H9 (cell line): Measurements from ENCODE around the gene SYF2. TPM values are rescaled to one million over a fixed set of nuclear protein-coding genes. Genes with fewer than 3 reads are reported as not detected.
"Not testable (repeated sequence)": the region's sequence is repeated elsewhere in the genome, so short reads cannot be mapped to it uniquely, and the experiment has no call there.

Experiments
- DNase-seq: peaks from one replicate; pipeline ENCODE4 v3.0.0-alpha.2; 2017
- H2AFZ ChIP-seq: one replicate; pipeline ENCODE4 v1.6.1; 2013; ENCODE audit warnings: mild to moderate bottlenecking, low read length, control low read depth, moderate library complexity
- H2AK5ac ChIP-seq: 2 replicates; pipeline ENCODE4 v1.6.1; 2013; ENCODE audit warnings: low read length, control low read depth, mixed read lengths; ENCODE audit not compliant: insufficient read length
- H2BK120ac ChIP-seq: one replicate; pipeline ENCODE4 v1.6.1; 2013; ENCODE audit warnings: low read depth, mild to moderate bottlenecking, low read length, control low read depth, inconsistent platforms; ENCODE audit not compliant: poor library complexity, severe bottlenecking
- H2BK12ac ChIP-seq: 2 replicates; pipeline ENCODE4 v1.6.1; 2013; ENCODE audit warnings: low read length, control low read depth, mixed read lengths, low read depth; ENCODE audit not compliant: insufficient read length
- H2BK15ac ChIP-seq: 2 replicates; pipeline ENCODE4 v1.6.1; 2013; ENCODE audit warnings: low read depth, low read length, control low read depth
- H2BK20ac ChIP-seq: one replicate; pipeline ENCODE4 v1.6.1; 2013; ENCODE audit warnings: low read depth, mild to moderate bottlenecking, low read length, control low read depth, inconsistent platforms; ENCODE audit not compliant: poor library complexity, severe bottlenecking
- H2BK5ac ChIP-seq: 2 replicates; pipeline ENCODE4 v1.6.1; 2013; ENCODE audit warnings: low read length, control low read depth, mixed read lengths; ENCODE audit not compliant: insufficient read length
- H3K14ac ChIP-seq: 2 replicates; pipeline ENCODE4 v1.6.1; 2013; ENCODE audit warnings: low read length, control low read depth; ENCODE audit not compliant: insufficient read depth
- H3K18ac ChIP-seq: 2 replicates; pipeline ENCODE4 v1.6.1; 2013; ENCODE audit warnings: low read depth, mild to moderate bottlenecking, mixed read lengths, low read length, control low read depth; ENCODE audit not compliant: insufficient read length
- H3K23ac ChIP-seq: 2 replicates; pipeline ENCODE4 v1.6.1; 2013; ENCODE audit warnings: low read length, control low read depth, mixed read lengths, low read depth; ENCODE audit not compliant: insufficient read length
- H3K23me2 ChIP-seq: 2 replicates; pipeline ENCODE4 v1.6.1; 2013; ENCODE audit warnings: low read depth, mild to moderate bottlenecking, mixed read lengths, low read length, control low read depth; ENCODE audit not compliant: insufficient read length, poor library complexity, severe bottlenecking
- H3K27ac ChIP-seq: 2 replicates; pipeline ENCODE4 v1.5.1; 2013; ENCODE audit warnings: low read length, control low read depth, mixed read lengths, low read depth; ENCODE audit not compliant: insufficient read length
- H3K27me3 ChIP-seq: 2 replicates; pipeline ENCODE4 v1.6.1; 2013; ENCODE audit warnings: low read length, control low read depth, inconsistent platforms; ENCODE audit not compliant: insufficient read depth
- H3K4ac ChIP-seq: 2 replicates; pipeline ENCODE4 v1.6.1; 2013; ENCODE audit warnings: low read depth, mild to moderate bottlenecking, control low read depth, inconsistent platforms, low read length, moderate library complexity
- H3K4me1 ChIP-seq: 2 replicates; pipeline ENCODE4 v1.6.1; 2013; ENCODE audit warnings: low read length, control low read depth, inconsistent platforms; ENCODE audit not compliant: insufficient read depth
- H3K4me2 ChIP-seq: 2 replicates; pipeline ENCODE4 v1.6.1; 2013; ENCODE audit warnings: low read length, control low read depth, mixed read lengths; ENCODE audit not compliant: insufficient read length, insufficient read depth
- H3K56ac ChIP-seq: 2 replicates; pipeline ENCODE4 v1.6.1; 2013; ENCODE audit warnings: low read depth, mild to moderate bottlenecking, mixed read lengths, low read length, control low read depth; ENCODE audit not compliant: insufficient read length
- H3K79me1 ChIP-seq: 2 replicates; pipeline ENCODE4 v1.6.1; 2013; ENCODE audit warnings: low read depth, mild to moderate bottlenecking, moderate library complexity, low read length, control low read depth, inconsistent platforms; ENCODE audit not compliant: insufficient read depth, poor library complexity, severe bottlenecking
- H3K79me2 ChIP-seq: 2 replicates; pipeline ENCODE4 v1.6.1; 2013; ENCODE audit warnings: low read length, control low read depth, inconsistent platforms; ENCODE audit not compliant: insufficient read depth
- H3K9ac ChIP-seq: 2 replicates; pipeline ENCODE4 v1.6.1; 2013; ENCODE audit warnings: low read length, control low read depth, mixed read lengths; ENCODE audit not compliant: insufficient read length; ENCODE audit errors: extremely low read depth
- H3K9me3 ChIP-seq: one replicate; pipeline ENCODE4 v1.6.1; 2013; ENCODE audit warnings: low read depth, low read length, inconsistent platforms; ENCODE audit not compliant: control insufficient read depth
- H3T11ph ChIP-seq: one replicate; pipeline ENCODE4 v1.6.1; 2013; ENCODE audit warnings: mild to moderate bottlenecking, low read length, control low read depth, inconsistent platforms
- H4K20me1 ChIP-seq: one replicate; pipeline ENCODE4 v1.6.1; 2013; ENCODE audit not compliant: control insufficient read depth, insufficient read length, insufficient read depth
- H4K5ac ChIP-seq: 2 replicates; pipeline ENCODE4 v1.6.1; 2013; ENCODE audit warnings: low read depth, mild to moderate bottlenecking, mixed read lengths, low read length, control low read depth; ENCODE audit not compliant: insufficient read length
- H4K8ac ChIP-seq: replicated peaks from 2 replicates; pipeline ENCODE4 v1.6.1; 2013; ENCODE audit warnings: low read length, control low read depth, mixed read lengths, low read depth; ENCODE audit not compliant: insufficient read length
- H4K91ac ChIP-seq: 2 replicates; pipeline ENCODE4 v1.6.1; 2013; ENCODE audit warnings: low read depth, mild to moderate bottlenecking, moderate library complexity, mixed read lengths, low read length, control low read depth; ENCODE audit not compliant: insufficient read length
- H3K27ac Mint-ChIP-seq, 3 experiments: 2 replicates in 2 of 3; 3 replicates in 1 of 3; pipeline ENCODE4 v1.8.0; 2020 to 2021; ENCODE audit warnings: mixed read lengths in 3 of 3, mild to moderate bottlenecking in 1 of 3, moderate library complexity in 1 of 3
- H3K27me3 Mint-ChIP-seq: 2 replicates; pipeline ENCODE4 v1.8.0; 2021; ENCODE audit warnings: low read depth, mild to moderate bottlenecking, moderate library complexity, mixed read lengths
- H3K36me3 Mint-ChIP-seq, 3 experiments: 2 replicates in 2 of 3; 3 replicates in 1 of 3; pipeline ENCODE4 v1.8.0; 2020 to 2021; ENCODE audit warnings: low read depth in 3 of 3, mixed read lengths in 3 of 3; ENCODE audit not compliant: insufficient read depth in 1 of 3
- H3K4me1 Mint-ChIP-seq, 2 experiments: 2 replicates each; pipeline ENCODE4 v1.8.0; 2020; ENCODE audit warnings: mixed read lengths in 2 of 2
- H3K4me3 Mint-ChIP-seq, 2 experiments: 2 replicates in 1 of 2; 3 replicates in 1 of 2; pipeline ENCODE4 v1.8.0; 2020 to 2021; ENCODE audit warnings: mild to moderate bottlenecking in 2 of 2, mixed read lengths in 2 of 2, moderate library complexity in 1 of 2
- H3K9me3 Mint-ChIP-seq, 2 experiments: 2 replicates in 1 of 2; 3 replicates in 1 of 2; pipeline ENCODE4 v1.8.0; 2020; ENCODE audit warnings: mild to moderate bottlenecking in 2 of 2, mixed read lengths in 2 of 2, moderate library complexity in 1 of 2
- WGBS: extraction: QIAGEN DNeasy Blood & Tissue Kit; methylation state at CpG from one replicate; pipeline ENCODE4 v1.1.7; 2013; ENCODE audit warnings: missing lambda C conversion rate, low lambda C conversion rate, mixed read lengths; ENCODE audit not compliant: insufficient read length; ENCODE audit errors: extremely low coverage; 5-methylcytosine and 5-hydroxymethylcytosine counted together
- total RNA-seq: library from RNA; stranded (reverse); gene quantifications from 2 replicates; pipeline ENCODE4 v1.2.1, GENCODE V29; 2021
- TF ChIP-seq, protein P1 (sequence below): fragments of 200-600 bp; sonication (generic); conservative IDR thresholded peaks from 3 replicates; pipeline ENCODE4 v1.8.0; 2021; ENCODE audit warnings: antibody characterized with exemption, mild to moderate bottlenecking

Gene SYF2
- total RNA-seq, 1 experiment from 2014 or later = 36.5 TPM

DNA sequence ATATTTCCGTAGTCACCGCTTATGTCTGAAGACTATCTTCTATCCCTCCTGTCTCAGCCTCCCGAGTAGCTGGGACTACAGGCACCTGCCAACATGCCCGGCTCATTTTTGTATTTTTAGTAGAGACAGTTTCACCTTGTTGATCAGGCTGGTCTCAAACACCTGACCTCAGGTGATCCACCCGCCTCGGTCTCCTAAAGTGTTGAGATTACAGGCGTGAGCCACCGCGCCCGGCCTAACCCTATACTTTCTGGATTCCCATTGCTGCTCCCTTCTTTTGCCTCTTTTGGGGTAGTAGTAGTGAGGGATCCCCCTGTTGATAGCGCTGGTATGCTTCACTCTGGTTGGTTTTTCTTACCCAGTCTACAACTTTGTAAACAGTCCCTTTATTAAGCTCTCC lies 5.7 kb upstream of the SYF2 start:
- Histone ChIP-seq H2BK12ac (no peak overlapping the region), H4K5ac (no peak overlapping the region), H3T11ph (no peak overlapping the region), H3K56ac (no peak overlapping the region), H3K9me3 (no peaks in the 10 kb centered on the region), H2BK120ac (no peak overlapping the region), H3K18ac (no peak overlapping the region), H3K79me2 (no peaks in the 10 kb centered on the region), H3K27ac (no peak overlapping the region), H2AFZ (no peak overlapping the region), H3K79me1 (peaks cover 3% of the 10 kb centered on the region), H3K4ac (no peak overlapping the region), H2BK20ac (no peak overlapping the region), H3K4me2 (no peak overlapping the region), H3K14ac (no peak overlapping the region), H3K27me3 (no peaks in the 10 kb centered on the region), H3K4me1 (no peaks in the 10 kb centered on the region; the same call in 1 of the 2 replicates), H2AK5ac (no peak overlapping the region), H4K20me1 (no peaks in the 10 kb centered on the region), H3K9ac (no peak overlapping the region), H4K91ac (no peak overlapping the region), H3K23me2 (peaks cover 6% of the 10 kb centered on the region), H3K23ac (no peak overlapping the region), H2BK15ac (no peak overlapping the region), H2BK5ac (no peak overlapping the region), H4K8ac (no peak overlapping the region)
- H3K4me1 Mint-ChIP-seq = peaks cover 19 to 20% of the 10 kb centered on the region in 2 experiments
- TF ChIP-seq, protein P1, sequence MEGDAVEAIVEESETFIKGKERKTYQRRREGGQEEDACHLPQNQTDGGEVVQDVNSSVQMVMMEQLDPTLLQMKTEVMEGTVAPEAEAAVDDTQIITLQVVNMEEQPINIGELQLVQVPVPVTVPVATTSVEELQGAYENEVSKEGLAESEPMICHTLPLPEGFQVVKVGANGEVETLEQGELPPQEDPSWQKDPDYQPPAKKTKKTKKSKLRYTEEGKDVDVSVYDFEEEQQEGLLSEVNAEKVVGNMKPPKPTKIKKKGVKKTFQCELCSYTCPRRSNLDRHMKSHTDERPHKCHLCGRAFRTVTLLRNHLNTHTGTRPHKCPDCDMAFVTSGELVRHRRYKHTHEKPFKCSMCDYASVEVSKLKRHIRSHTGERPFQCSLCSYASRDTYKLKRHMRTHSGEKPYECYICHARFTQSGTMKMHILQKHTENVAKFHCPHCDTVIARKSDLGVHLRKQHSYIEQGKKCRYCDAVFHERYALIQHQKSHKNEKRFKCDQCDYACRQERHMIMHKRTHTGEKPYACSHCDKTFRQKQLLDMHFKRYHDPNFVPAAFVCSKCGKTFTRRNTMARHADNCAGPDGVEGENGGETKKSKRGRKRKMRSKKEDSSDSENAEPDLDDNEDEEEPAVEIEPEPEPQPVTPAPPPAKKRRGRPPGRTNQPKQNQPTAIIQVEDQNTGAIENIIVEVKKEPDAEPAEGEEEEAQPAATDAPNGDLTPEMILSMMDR = no peak
- no peaks in the 10 kb centered on the region for H3K9me3 Mint-ChIP-seq
- DNase-seq = no peak
- H3K36me3 Mint-ChIP-seq = peaks cover 7 to 33% (median 29%) of the 10 kb centered on the region in 3 experiments
- peaks cover 1% of the 10 kb centered on the region; the same call in 1 of the 2 replicates for H3K27me3 Mint-ChIP-seq
- no CpG with 5 or more reads among the region's 11 CpGs for WGBS
- no peak overlapping the region for H3K4me3 Mint-ChIP-seq
- H3K27ac Mint-ChIP-seq = 0 out of 7 replicates have a peak overlapping the region, but pooled peaks of 1 of the 3 experiments have one; percentile 47

GRCh38 chr1:25236261-25236660 lies 4.0 kb upstream of the SYF2 start:
- H2BK120ac ChIP-seq, H2BK12ac ChIP-seq, H3K79me2 ChIP-seq, H4K91ac ChIP-seq, H3K79me1 ChIP-seq, H3K27me3 Mint-ChIP-seq, H3K23ac ChIP-seq, H3K9me3 Mint-ChIP-seq, H4K20me1 ChIP-seq, H4K5ac ChIP-seq, DNase-seq, H3K4me3 Mint-ChIP-seq, H2AK5ac ChIP-seq, H3K27ac ChIP-seq, H3K4me1 ChIP-seq, H3K27me3 ChIP-seq, H3K4ac ChIP-seq, H3K4me2 ChIP-seq, H3K18ac ChIP-seq, H4K8ac ChIP-seq, H2BK5ac ChIP-seq, H3T11ph ChIP-seq, H3K56ac ChIP-seq, H3K9me3 ChIP-seq, H3K9ac ChIP-seq, H3K14ac ChIP-seq, H2BK15ac ChIP-seq, H2AFZ ChIP-seq, H2BK20ac ChIP-seq: not testable (repeated sequence)
- peaks cover 10% of the 10 kb centered on the region for H3K23me2 ChIP-seq
- Mint-ChIP-seq H3K36me3 (peaks cover 3 to 24% (median 22%) of the 10 kb centered on the region in 3 experiments; a peak in 6 of 7 replicates), H3K4me1 (peaks cover 25 to 28% of the 10 kb centered on the region in 2 experiments), H3K27ac (0 out of 7 replicates have a peak overlapping the region, but pooled peaks of 1 of the 3 experiments have one; percentile 44)
- WGBS = no CpG with 5 or more reads among the region's 7 CpGs
